Measurements from ENCODE around the gene ZFAND2A. TPM values are rescaled to one million over a fixed set of nuclear protein-coding genes. Genes with fewer than 3 reads are reported as not detected.

ZFAND2A gene
- total and polyA plus RNA-seq, 2 experiments from 2014 or later: 15.3 to 29.2 TPM

- TF ChIP-seq REST (IDR thresholded peaks at IDR 0.05; ENCODE audit: unreplicated experiment) (no peak), JUNB (IDR thresholded peaks at IDR 0.05; ENCODE audit: unreplicated experiment) (no peak), CREB1 (CRISPR knock-in tag; IDR thresholded peaks at IDR 0.05; ENCODE audit: low read depth) (no peak), CTCF (conservative IDR thresholded peaks at IDR 0.05; ENCODE audit: low read depth in 2 of 2) (peak; percentile 93 to 98), NANOG (IDR thresholded peaks at IDR 0.05; ENCODE audit: borderline replicate concordance) (no peak)
These were observed 9.7 kb upstream of the ZFAND2A start (continued) for GRCh38 chr7:1169409-1170368.

GRCh38 chr7:1168422-1168821 is 8.4 kb upstream of the ZFAND2A start:
- Histone ChIP-seq H3K4me3 (no peak overlapping the region), H2AFZ (no peak overlapping the region), H3K27me3 (ENCODE audit: insufficient read depth) (no peaks in the 10 kb centered on the region), H3K79me2 (replicated peaks; ENCODE audit: insufficient read depth) (no peaks in the 10 kb centered on the region), H3F3A (replicated peaks; ENCODE audit: low read depth) (no peaks in the 10 kb centered on the region), H4K20me1 (replicated peaks; ENCODE audit: insufficient read depth) (no peaks in the 10 kb centered on the region), H3K4me2 (no peak overlapping the region), H3K27ac (ENCODE audit: low read depth) (no peak overlapping the region), H3K36me3 (ENCODE audit: insufficient read depth) (no peaks in the 10 kb centered on the region), H3K9me2 (ENCODE audit: insufficient read depth) (0 out of 2 replicates have a peak, but pooled peaks cover 4% of the 10 kb centered on the region), H3K4me1 (ENCODE audit: insufficient read depth) (no peaks in the 10 kb centered on the region)
- H3K27ac Mint-ChIP-seq: no peak overlapping the region
- H3K4me1 Mint-ChIP-seq: peaks cover 8% of the 10 kb centered on the region
- H3K27me3 Mint-ChIP-seq (ENCODE audit: insufficient read depth, low read depth, poor library complexity): peaks cover 16% of the 10 kb centered on the region
- ATAC-seq: no peak
- peaks cover 17% of the 10 kb centered on the region; the same call in 2 of the 3 replicates for H3K36me3 Mint-ChIP-seq (ENCODE audit: low read depth)
- no peak for DNase-seq (ENCODE audit: low spot score)
- peaks cover 14% of the 10 kb centered on the region; the same call in 2 of the 3 replicates for H3K9me3 Mint-ChIP-seq
- no peak overlapping the region for H3K4me3 Mint-ChIP-seq
- no peak for TF ChIP-seq CREB1 (CRISPR knock-in tag; IDR thresholded peaks at IDR 0.05; ENCODE audit: low read depth)
- TF ChIP-seq ZNF331 (CRISPR knock-in tag; IDR thresholded peaks at IDR 0.05; ENCODE audit: low read depth): no peak
- no peak for TF ChIP-seq STAT1 (IDR thresholded peaks at IDR 0.05; ENCODE audit: unreplicated experiment)
- TF ChIP-seq POLR2AphosphoS5 (IDR thresholded peaks at IDR 0.05; ENCODE audit: low read depth): no peak
- TF ChIP-seq ZNF462 (CRISPR knock-in tag; IDR thresholded peaks at IDR 0.05): no peak
- no peak for TF ChIP-seq CTCF (conservative IDR thresholded peaks at IDR 0.05; ENCODE audit: low read depth in 2 of 2)

Data from GM23338 (cell line).